ENCODE data around the gene MYO1D.

The MYO1D gene

GRCh38 chr17:32814836-32815235, 62.1 kb downstream of the MYO1D start:
- ChIA-PET POLR2A (no interaction called here), CTCF (no interaction called here)
- no peak for DNase-seq (ENCODE audit: extremely low spot score)
- TF ChIP-seq ARNT (IDR thresholded peaks at IDR 0.05) (no peak), CTBP1 (IDR thresholded peaks at IDR 0.05; ENCODE audit: borderline replicate concordance) (no peak), FOXK2 (IDR thresholded peaks at IDR 0.05) (no peak), SUZ12 (IDR thresholded peaks at IDR 0.05) (no peak), PKNOX1 (IDR thresholded peaks at IDR 0.05) (no peak), L3MBTL2 (conservative IDR thresholded peaks at IDR 0.05) (no peak), BHLHE40 (IDR thresholded peaks at IDR 0.05; ENCODE audit: borderline replicate concordance) (no peak), HDGF (IDR thresholded peaks at IDR 0.05; ENCODE audit: borderline replicate concordance) (no peak), FOXA1 (IDR thresholded peaks at IDR 0.05) (no peak), TARDBP (IDR thresholded peaks at IDR 0.05) (no peak), SP1 (IDR thresholded peaks at IDR 0.05) (no peak), ZNF384 (IDR thresholded peaks at IDR 0.05) (no peak), NFRKB (IDR thresholded peaks at IDR 0.05) (no peak), FOXM1 (IDR thresholded peaks at IDR 0.05; ENCODE audit: borderline replicate concordance) (no peak), ELF4 (IDR thresholded peaks at IDR 0.05) (no peak), LEF1 (IDR thresholded peaks at IDR 0.05; ENCODE audit: borderline replicate concordance) (no peak)

GRCh38 chr17:32813021-32813420, 63.9 kb downstream of the MYO1D start:
- no peak for TF ChIP-seq L3MBTL2 (conservative IDR thresholded peaks at IDR 0.05)
- no peak for TF ChIP-seq SUZ12 (IDR thresholded peaks at IDR 0.05)
- no peak for TF ChIP-seq BHLHE40 (IDR thresholded peaks at IDR 0.05; ENCODE audit: borderline replicate concordance)
- TF ChIP-seq PKNOX1 (IDR thresholded peaks at IDR 0.05) = no peak
- TF ChIP-seq LEF1 (IDR thresholded peaks at IDR 0.05; ENCODE audit: borderline replicate concordance) = no peak
- no peak for TF ChIP-seq FOXM1 (IDR thresholded peaks at IDR 0.05; ENCODE audit: borderline replicate concordance)
- no peak for TF ChIP-seq ZNF384 (IDR thresholded peaks at IDR 0.05)
- no peak for TF ChIP-seq FOXK2 (IDR thresholded peaks at IDR 0.05)
- no peak for TF ChIP-seq SP1 (IDR thresholded peaks at IDR 0.05)
- TF ChIP-seq ARNT (IDR thresholded peaks at IDR 0.05) = no peak
- no peak for TF ChIP-seq TARDBP (IDR thresholded peaks at IDR 0.05)
- TF ChIP-seq FOXA1 (IDR thresholded peaks at IDR 0.05) = no peak
- no peak for TF ChIP-seq HDGF (IDR thresholded peaks at IDR 0.05; ENCODE audit: borderline replicate concordance)
- ChIA-PET CTCF (no interaction called here), POLR2A (no interaction called here)
- DNase-seq (ENCODE audit: extremely low spot score) = no peak

GRCh38 chr17:32810690-32811089, 66.2 kb downstream of the MYO1D start:
- TF ChIP-seq BHLHE40 (IDR thresholded peaks at IDR 0.05; ENCODE audit: borderline replicate concordance) (no peak), LEF1 (IDR thresholded peaks at IDR 0.05; ENCODE audit: borderline replicate concordance) (no peak), NFRKB (IDR thresholded peaks at IDR 0.05) (no peak), FOXA1 (IDR thresholded peaks at IDR 0.05) (no peak), L3MBTL2 (conservative IDR thresholded peaks at IDR 0.05) (no peak)
- ChIA-PET POLR2A (no interaction called here), CTCF (no interaction called here)
- no peak for DNase-seq (ENCODE audit: extremely low spot score)

GRCh38 chr17:32807577-32807976, 69.3 kb downstream of the MYO1D start:
- POLR2A ChIA-PET = no interaction called here
- no peak for TF ChIP-seq FOXA1 (IDR thresholded peaks at IDR 0.05)
- TF ChIP-seq HDGF (IDR thresholded peaks at IDR 0.05; ENCODE audit: borderline replicate concordance) = no peak
- no peak for TF ChIP-seq BHLHE40 (IDR thresholded peaks at IDR 0.05; ENCODE audit: borderline replicate concordance)
- no peak for TF ChIP-seq SUZ12 (IDR thresholded peaks at IDR 0.05)
- no peak for DNase-seq (ENCODE audit: extremely low spot score)
- CTCF ChIA-PET = no interaction called here

GRCh38 chr17:32806646-32807045, 70.3 kb downstream of the MYO1D start:
- ChIA-PET CTCF (no interaction called here), POLR2A (no interaction called here)
- DNase-seq (ENCODE audit: extremely low spot score) = no peak
- no peak for TF ChIP-seq HDGF (IDR thresholded peaks at IDR 0.05; ENCODE audit: borderline replicate concordance)
- TF ChIP-seq PKNOX1 (IDR thresholded peaks at IDR 0.05) = no peak
- TF ChIP-seq CTBP1 (IDR thresholded peaks at IDR 0.05; ENCODE audit: borderline replicate concordance) = no peak
- no peak for TF ChIP-seq L3MBTL2 (conservative IDR thresholded peaks at IDR 0.05)
- no peak for TF ChIP-seq TARDBP (IDR thresholded peaks at IDR 0.05)
- TF ChIP-seq ELF4 (IDR thresholded peaks at IDR 0.05) = no peak
- TF ChIP-seq ZNF384 (IDR thresholded peaks at IDR 0.05) = no peak
- no peak for TF ChIP-seq ARNT (IDR thresholded peaks at IDR 0.05)

- ChIA-PET POLR2A (interaction anchor here (0.8 kb wide), 1 partner anchor 122 kb away, joined by 4 read pairs; the partner anchor contains the start of gene TMEM98), CTCF (interaction anchor here (0.7 kb wide), 1 partner anchor 22 kb away, joined by 3 read pairs; no protein-coding TSS in a partner anchor)
- TF ChIP-seq FOXK2 (IDR thresholded peaks at IDR 0.05) (no peak), TARDBP (IDR thresholded peaks at IDR 0.05) (no peak), HDGF (IDR thresholded peaks at IDR 0.05; ENCODE audit: borderline replicate concordance) (no peak), FOXM1 (IDR thresholded peaks at IDR 0.05; ENCODE audit: borderline replicate concordance) (no peak), LEF1 (IDR thresholded peaks at IDR 0.05; ENCODE audit: borderline replicate concordance) (no peak), NFRKB (IDR thresholded peaks at IDR 0.05) (no peak), L3MBTL2 (conservative IDR thresholded peaks at IDR 0.05) (no peak), PKNOX1 (IDR thresholded peaks at IDR 0.05) (no peak), SP1 (IDR thresholded peaks at IDR 0.05) (no peak), ELF4 (IDR thresholded peaks at IDR 0.05) (no peak), ARNT (IDR thresholded peaks at IDR 0.05) (no peak), ZNF384 (IDR thresholded peaks at IDR 0.05) (no peak), FOXA1 (IDR thresholded peaks at IDR 0.05) (no peak), CTBP1 (IDR thresholded peaks at IDR 0.05; ENCODE audit: borderline replicate concordance) (no peak)
- DNase-seq (ENCODE audit: extremely low spot score) = no peak
Measured at GRCh38 chr17:32805029-32805976, 71.6 kb downstream of the MYO1D start.
